Lung (tissue), 12 donors: Measurements from ENCODE around the gene CENPU. TPM values are rescaled to one million over a fixed set of nuclear protein-coding genes. Genes with fewer than 3 reads are reported as not detected.

Experiments
- ATAC-seq: fragments of 200-7000 bp; cut with Tn5 transposase; one replicate; pipeline ENCODE4 v1.9.1; 2020; ENCODE audit warnings: moderate number of reproducible peaks; ENCODE audit not compliant: insufficient read depth, low FRiP score
- DNase-seq, 3 donors: peaks; one replicate each; pipeline ENCODE4 v3.0.0-alpha.2; 2013 to 2017
- H3K27ac ChIP-seq, 2 donors: one replicate each; pipeline ENCODE4 v1.5.1; 2013; ENCODE audit warnings: mild to moderate bottlenecking in 2 of 2, moderate library complexity in 2 of 2, control low read depth in 1 of 2, inconsistent platforms in 1 of 2, low read depth in 1 of 2, low read length in 1 of 2
- H3K27me3 ChIP-seq, 3 donors: one replicate each; pipeline ENCODE4 v1.5.1; 2013; ENCODE audit warnings: low read length in 2 of 3; ENCODE audit not compliant: control insufficient read depth in 3 of 3, insufficient read depth in 3 of 3
- H3K36me3 ChIP-seq, 4 donors: one replicate each; pipeline ENCODE4 v1.5.1; 2013; ENCODE audit warnings: low read length in 4 of 4, mild to moderate bottlenecking in 1 of 4, moderate library complexity in 1 of 4; ENCODE audit not compliant: control insufficient read depth in 4 of 4, insufficient read depth in 4 of 4
- H3K4me1 ChIP-seq, 5 donors: one replicate each; pipeline ENCODE4 v1.5.1; 2013; ENCODE audit warnings: low read length in 5 of 5, mild to moderate bottlenecking in 2 of 5, moderate library complexity in 1 of 5; ENCODE audit not compliant: control insufficient read depth in 5 of 5, insufficient read depth in 5 of 5
- H3K4me3 ChIP-seq: one replicate; pipeline ENCODE4 v1.5.1; 2013; ENCODE audit warnings: mild to moderate bottlenecking, control low read depth, moderate library complexity
- H3K9ac ChIP-seq, 2 donors: one replicate each; pipeline ENCODE4 v1.5.1; 2013; ENCODE audit warnings: low read length in 2 of 2, control low read depth in 1 of 2; ENCODE audit not compliant: insufficient read depth in 1 of 2
- H3K9me3 ChIP-seq, 4 donors: one replicate each; pipeline ENCODE4 v1.5.1; 2013; ENCODE audit warnings: low read length in 3 of 4, mild to moderate bottlenecking in 1 of 4, moderate library complexity in 1 of 4; ENCODE audit not compliant: control insufficient read depth in 4 of 4, insufficient read depth in 3 of 4
- CTCF ChIP-seq: IDR thresholded peaks from 2 replicates; pipeline ENCODE4 v1.5.1; 2012; ENCODE audit warnings: mild to moderate bottlenecking; ENCODE audit errors: control extremely low read depth, extremely low read depth
- WGBS, 2 donors: extraction: QIAGEN DNeasy Blood & Tissue Kit; methylation state at CpG; one replicate each; pipeline ENCODE4 v1.1.7; 2013; 5-methylcytosine and 5-hydroxymethylcytosine counted together
- polyA plus RNA-seq, 2 donors: library from polyadenylated mRNA; stranded (reverse); fragments of 200-250 nt; gene quantifications; one replicate each; pipeline ENCODE4 v1.2.1, GENCODE V29; 2013
- total RNA-seq, 2 donors: library from RNA; depleted of rRNA in 1 of 2; stranded (reverse); fragments of >200 nt in 1 of 2; gene quantifications; one replicate each; pipeline ENCODE4 v1.2.1, GENCODE V29; 2014 to 2021
- donor health status: control.
- donor health status: control.
- donor health status: Bipolar disorder and iron deficiency.
- donor health status: healthy.
- donor health status: DM: yes; HTN: yes; CAD: no.

Gene CENPU
- total and polyA plus RNA-seq, 4 donors, result 2.1 to 11.7 (median 6.1) TPM

- Histone ChIP-seq H3K36me3 (peaks cover 0 to 19% (median 4%) of the 10 kb centered on the region in 4 donors), H3K27me3 (no peaks in the 10 kb centered on the region), H3K9me3 (no peaks in the 10 kb centered on the region), H3K27ac (no peak overlapping the region), H3K4me1 (no peaks in the 10 kb centered on the region), H3K4me3 (no peak overlapping the region), H3K9ac (no peak overlapping the region)
- 96 to 98% methylated on average over 4 of the region's 4 CpGs for WGBS, 2 donors
- no peak for TF ChIP-seq CTCF
- ATAC-seq (no peak), DNase-seq (no peak)
Measured at GRCh38 chr4:184699941-184700340, 34.0 kb downstream of the CENPU start.

DNA sequence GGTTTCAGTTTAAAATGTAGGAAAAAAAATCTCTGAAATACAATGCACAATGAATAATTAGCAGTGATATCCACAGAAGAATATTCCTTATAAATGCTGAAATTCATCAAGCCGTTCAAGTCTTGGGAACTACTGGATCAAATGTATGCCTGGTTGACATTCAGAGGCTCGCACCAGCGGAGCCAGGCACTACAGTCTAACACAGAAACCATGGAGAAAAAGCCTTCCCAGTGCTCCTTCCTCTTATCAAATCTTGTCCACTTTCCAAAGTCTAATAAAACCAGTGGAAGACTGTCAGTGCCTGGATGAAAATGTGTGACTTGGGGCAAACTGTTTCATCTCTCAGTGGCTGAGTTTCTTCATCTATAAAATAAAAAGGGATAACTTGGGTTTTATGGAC is 35.9 kb downstream of the CENPU start:
- TF ChIP-seq CTCF, result no peak
- H3K4me1 ChIP-seq, result no peaks in the 10 kb centered on the region
- H3K27me3 ChIP-seq, result no peaks in the 10 kb centered on the region
- WGBS, 2 donors, result 96 to 99% methylated on average over 3 of the region's 3 CpGs
- H3K9me3 ChIP-seq, result no peaks in the 10 kb centered on the region
- H3K4me3 ChIP-seq, result no peak overlapping the region
- no peak overlapping the region for H3K9ac ChIP-seq
- peaks cover 0 to 22% (median 6%) of the 10 kb centered on the region in 4 donors for H3K36me3 ChIP-seq
- DNase-seq (no peak), ATAC-seq (no peak)
- H3K27ac ChIP-seq, result no peak overlapping the region

DNA sequence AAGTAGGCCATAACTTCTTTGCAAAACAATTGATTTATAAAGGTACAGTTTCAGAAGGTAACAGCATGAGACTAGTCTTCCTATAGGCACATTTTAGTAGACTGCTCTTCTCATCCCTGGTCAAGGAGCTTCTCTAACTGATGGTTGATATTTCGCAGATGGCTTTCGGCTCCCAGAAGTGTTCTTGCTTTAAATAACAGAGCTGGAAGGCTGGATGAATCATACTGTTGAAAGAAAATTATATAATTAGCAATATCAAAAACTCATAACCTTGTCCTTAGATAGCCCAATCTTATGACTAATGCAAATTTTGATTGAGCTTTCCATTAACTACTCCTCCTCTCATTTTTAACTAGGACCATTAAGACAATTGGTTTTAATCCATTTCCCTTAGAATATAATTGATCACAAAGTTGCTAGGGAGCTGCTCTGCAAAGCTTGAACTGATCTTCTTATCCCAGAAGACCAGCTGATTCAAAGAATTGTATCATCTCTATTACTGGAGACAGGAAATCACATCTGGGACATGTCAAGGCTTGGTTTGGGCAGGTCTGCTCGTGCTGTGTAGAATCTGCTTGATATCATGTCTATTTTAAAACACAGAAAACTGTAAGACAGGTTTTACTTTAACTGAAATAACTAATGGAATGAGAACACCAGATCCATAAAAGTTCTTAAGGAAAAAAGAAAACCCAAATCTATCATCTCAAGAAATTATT is 38.6 kb downstream of the CENPU start:
- no peaks in the 10 kb centered on the region for H3K9me3 ChIP-seq
- ATAC-seq, result no peak
- no peaks in the 10 kb centered on the region for H3K27me3 ChIP-seq
- TF ChIP-seq CTCF, result no peak
- H3K9ac ChIP-seq, result no peak overlapping the region
- H3K27ac ChIP-seq, result no peak overlapping the region
- H3K4me3 ChIP-seq, result no peak overlapping the region
- no peak for DNase-seq
- H3K4me1 ChIP-seq, result no peaks in the 10 kb centered on the region
- 82 to 93% methylated on average over 3 of the region's 3 CpGs for WGBS, 2 donors
- peaks cover 0 to 15% (median 5%) of the 10 kb centered on the region in 4 donors for H3K36me3 ChIP-seq
